ENCODE measurements around the gene MRPL38.

MRPL38 gene

DNA sequence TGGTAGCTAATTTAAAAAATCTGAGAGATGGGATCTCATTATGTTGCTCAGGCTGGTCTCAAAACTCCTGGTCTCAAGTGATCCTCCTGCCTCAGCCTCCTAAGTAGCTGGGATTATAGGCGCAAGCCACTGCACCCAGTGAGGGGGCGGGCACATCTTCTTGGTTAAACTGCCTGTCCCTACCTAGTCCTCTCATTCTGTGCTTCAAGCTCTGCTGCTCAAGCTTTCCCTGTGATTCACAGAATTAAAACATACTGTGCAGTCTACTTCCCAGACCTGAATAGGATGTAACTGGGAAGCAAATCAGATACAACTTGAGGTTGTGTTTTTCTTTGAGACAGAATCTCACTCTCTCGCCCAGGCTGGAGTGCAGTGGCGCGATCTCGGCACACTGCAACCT is 2.3 kb downstream of the MRPL38 start:
- Histone ChIP-seq H3K36me3 (ENCODE audit: insufficient read depth, low read length) (peaks cover 28% of the 10 kb centered on the region; the same call in 1 of the 2 replicates), H3K4me3 (no peak overlapping the region), H3K9me3 (ENCODE audit: low read depth, low read length) (no peaks in the 10 kb centered on the region), H3K9ac (ENCODE audit: insufficient read length) (no peak overlapping the region), H3K27ac (no peak overlapping the region)
- TF ChIP-seq EZH2 (IDR thresholded peaks at IDR 0.05) (no peak), POLR2AphosphoS5 (IDR thresholded peaks at IDR 0.05; ENCODE audit: borderline replicate concordance, low read depth, low read length) (no peak), FOXP2 (optimal IDR thresholded peaks at IDR 0.05; ENCODE audit: control extremely low read depth, extremely low read length, insufficient read depth) (no peak)
- DNase-seq (ENCODE audit: low read depth, low spot score) = no peak

GRCh38 chr17:75901727-75902126 is 3.0 kb downstream of the MRPL38 start:
- H3K9ac ChIP-seq (ENCODE audit: insufficient read length) = no peak overlapping the region
- no peak for DNase-seq (ENCODE audit: low read depth, low spot score)
- H3K27ac ChIP-seq = no peak overlapping the region
- H3K9me3 ChIP-seq (ENCODE audit: low read depth, low read length) = no peaks in the 10 kb centered on the region
- peaks cover 28% of the 10 kb centered on the region; the same call in 1 of the 2 replicates for H3K36me3 ChIP-seq (ENCODE audit: insufficient read depth, low read length)
- TF ChIP-seq POLR2AphosphoS5 (IDR thresholded peaks at IDR 0.05; ENCODE audit: borderline replicate concordance, low read depth, low read length) (no peak), FOXP2 (optimal IDR thresholded peaks at IDR 0.05; ENCODE audit: control extremely low read depth, extremely low read length, insufficient read depth) (no peak), EZH2 (IDR thresholded peaks at IDR 0.05) (no peak)
- H3K4me3 ChIP-seq = no peak overlapping the region

DNA sequence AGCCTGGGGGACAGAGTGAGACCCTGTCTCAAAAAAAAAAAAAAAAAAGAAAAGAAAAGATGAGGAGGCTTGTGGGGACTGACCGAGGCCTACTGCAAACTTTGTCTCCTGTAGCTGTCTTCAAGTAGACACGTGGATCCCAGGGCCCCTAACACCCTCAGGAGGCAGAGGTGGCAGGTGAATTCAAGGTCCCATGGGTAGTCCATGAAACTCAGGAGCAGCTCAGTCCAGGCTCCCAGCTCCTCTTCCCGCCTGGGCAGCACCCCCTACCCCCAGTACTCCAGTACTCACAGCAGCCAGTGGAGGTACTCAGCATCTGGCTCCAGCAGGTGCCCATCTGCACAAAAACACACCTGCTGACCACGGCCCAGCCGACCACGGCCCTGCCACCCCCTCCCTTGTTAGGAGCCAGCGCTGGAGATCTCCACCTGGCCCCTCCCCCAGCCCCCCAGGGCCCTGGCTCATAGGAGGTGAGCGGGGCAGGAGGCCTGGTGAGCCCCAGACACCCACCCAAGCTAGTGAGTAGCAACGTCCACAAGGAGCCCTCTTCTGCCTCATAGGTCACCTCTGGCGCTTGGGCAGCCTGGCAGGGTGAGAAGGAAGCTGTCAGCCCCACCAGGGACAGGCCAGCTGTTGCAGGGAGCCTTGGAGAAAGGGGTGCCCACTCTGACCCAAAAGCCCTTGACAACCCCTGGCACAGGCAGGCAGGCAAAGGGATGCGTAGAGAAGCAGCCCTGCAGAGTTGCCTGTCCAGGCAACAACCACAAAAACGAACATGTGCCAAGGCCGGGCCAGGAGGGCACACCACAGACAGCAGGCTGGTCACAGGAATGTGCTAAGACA is 3.8 kb downstream of the MRPL38 start:
- H3K36me3 ChIP-seq (ENCODE audit: insufficient read depth, low read length) = peaks cover 28% of the 10 kb centered on the region; the same call in 1 of the 2 replicates
- TF ChIP-seq EZH2 (IDR thresholded peaks at IDR 0.05) = no peak
- H3K27ac ChIP-seq = no peak overlapping the region
- H3K9me3 ChIP-seq (ENCODE audit: low read depth, low read length) = no peaks in the 10 kb centered on the region
- DNase-seq (ENCODE audit: low read depth, low spot score) = no peak
- H3K4me3 ChIP-seq = no peak overlapping the region
- H3K9ac ChIP-seq (ENCODE audit: insufficient read length) = no peak overlapping the region

- Histone ChIP-seq H3K27ac (no peak overlapping the region), H3K9ac (ENCODE audit: insufficient read length) (no peak overlapping the region), H3K9me3 (ENCODE audit: low read depth, low read length) (no peaks in the 10 kb centered on the region), H3K4me3 (no peak overlapping the region), H3K36me3 (ENCODE audit: insufficient read depth, low read length) (peaks cover 28% of the 10 kb centered on the region; the same call in 1 of the 2 replicates)
- DNase-seq (ENCODE audit: low read depth, low spot score) = no peak
- no peak for TF ChIP-seq EZH2 (IDR thresholded peaks at IDR 0.05)
- TF ChIP-seq POLR2AphosphoS5 (IDR thresholded peaks at IDR 0.05; ENCODE audit: borderline replicate concordance, low read depth, low read length) = no peak
- TF ChIP-seq FOXP2 (optimal IDR thresholded peaks at IDR 0.05; ENCODE audit: control extremely low read depth, extremely low read length, insufficient read depth) = no peak
Measured at GRCh38 chr17:75899767-75900468, 4.8 kb downstream of the MRPL38 start.

DNA sequence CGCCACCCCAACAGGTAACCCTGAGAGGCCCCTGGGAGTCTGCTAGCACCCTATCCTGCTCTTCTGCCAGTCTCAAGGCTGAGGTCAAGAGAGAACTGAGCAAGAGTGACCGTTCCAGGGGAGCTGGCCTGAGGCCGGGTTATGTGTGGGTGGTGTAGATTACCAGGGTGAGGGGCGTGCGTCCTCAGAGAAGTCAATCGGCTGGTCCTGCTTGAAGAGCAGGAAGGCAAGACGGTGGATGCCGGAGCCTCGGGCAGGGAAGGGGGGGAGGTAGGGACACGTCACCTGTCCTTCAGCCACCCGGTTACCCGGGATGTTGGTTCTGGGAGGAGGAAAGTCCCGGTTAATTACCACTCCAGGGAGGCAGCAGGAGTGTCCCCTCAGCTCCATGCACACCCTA is 5.3 kb downstream of the MRPL38 start:
- no peak for DNase-seq (ENCODE audit: low read depth, low spot score)
- no peak overlapping the region for H3K27ac ChIP-seq
- peaks cover 28% of the 10 kb centered on the region; the same call in 1 of the 2 replicates for H3K36me3 ChIP-seq (ENCODE audit: insufficient read depth, low read length)
- TF ChIP-seq POLR2AphosphoS5 (IDR thresholded peaks at IDR 0.05; ENCODE audit: borderline replicate concordance, low read depth, low read length) (no peak), EZH2 (IDR thresholded peaks at IDR 0.05) (no peak), FOXP2 (optimal IDR thresholded peaks at IDR 0.05; ENCODE audit: control extremely low read depth, extremely low read length, insufficient read depth) (no peak)
- H3K9ac ChIP-seq (ENCODE audit: insufficient read length) = no peak overlapping the region
- no peaks in the 10 kb centered on the region for H3K9me3 ChIP-seq (ENCODE audit: low read depth, low read length)
- no peak overlapping the region for H3K4me3 ChIP-seq

GRCh38 chr17:75898791-75899190 is 5.9 kb downstream of the MRPL38 start:
- DNase-seq (ENCODE audit: low read depth, low spot score) = no peak
- no peak overlapping the region for H3K27ac ChIP-seq
- no peaks in the 10 kb centered on the region for H3K9me3 ChIP-seq (ENCODE audit: low read depth, low read length)
- no peak overlapping the region for H3K4me3 ChIP-seq
- peaks cover 28% of the 10 kb centered on the region; the same call in 1 of the 2 replicates for H3K36me3 ChIP-seq (ENCODE audit: insufficient read depth, low read length)
- no peak overlapping the region for H3K9ac ChIP-seq (ENCODE audit: insufficient read length)
- TF ChIP-seq EZH2 (IDR thresholded peaks at IDR 0.05) (no peak), POLR2AphosphoS5 (IDR thresholded peaks at IDR 0.05; ENCODE audit: borderline replicate concordance, low read depth, low read length) (no peak), FOXP2 (optimal IDR thresholded peaks at IDR 0.05; ENCODE audit: control extremely low read depth, extremely low read length, insufficient read depth) (no peak)

GRCh38 chr17:75898065-75898464 is 6.6 kb downstream of the MRPL38 start:
- DNase-seq (ENCODE audit: low read depth, low spot score) = no peak
- TF ChIP-seq EZH2 (IDR thresholded peaks at IDR 0.05) = no peak
- peaks cover 28% of the 10 kb centered on the region; the same call in 1 of the 2 replicates for H3K36me3 ChIP-seq (ENCODE audit: insufficient read depth, low read length)
- H3K27ac ChIP-seq = peak overlapping the region; percentile 68; the same call in 1 of the 2 replicates
- no peak overlapping the region for H3K4me3 ChIP-seq
- H3K9ac ChIP-seq (ENCODE audit: insufficient read length) = no peak overlapping the region
- no peaks in the 10 kb centered on the region for H3K9me3 ChIP-seq (ENCODE audit: low read depth, low read length)

DNA sequence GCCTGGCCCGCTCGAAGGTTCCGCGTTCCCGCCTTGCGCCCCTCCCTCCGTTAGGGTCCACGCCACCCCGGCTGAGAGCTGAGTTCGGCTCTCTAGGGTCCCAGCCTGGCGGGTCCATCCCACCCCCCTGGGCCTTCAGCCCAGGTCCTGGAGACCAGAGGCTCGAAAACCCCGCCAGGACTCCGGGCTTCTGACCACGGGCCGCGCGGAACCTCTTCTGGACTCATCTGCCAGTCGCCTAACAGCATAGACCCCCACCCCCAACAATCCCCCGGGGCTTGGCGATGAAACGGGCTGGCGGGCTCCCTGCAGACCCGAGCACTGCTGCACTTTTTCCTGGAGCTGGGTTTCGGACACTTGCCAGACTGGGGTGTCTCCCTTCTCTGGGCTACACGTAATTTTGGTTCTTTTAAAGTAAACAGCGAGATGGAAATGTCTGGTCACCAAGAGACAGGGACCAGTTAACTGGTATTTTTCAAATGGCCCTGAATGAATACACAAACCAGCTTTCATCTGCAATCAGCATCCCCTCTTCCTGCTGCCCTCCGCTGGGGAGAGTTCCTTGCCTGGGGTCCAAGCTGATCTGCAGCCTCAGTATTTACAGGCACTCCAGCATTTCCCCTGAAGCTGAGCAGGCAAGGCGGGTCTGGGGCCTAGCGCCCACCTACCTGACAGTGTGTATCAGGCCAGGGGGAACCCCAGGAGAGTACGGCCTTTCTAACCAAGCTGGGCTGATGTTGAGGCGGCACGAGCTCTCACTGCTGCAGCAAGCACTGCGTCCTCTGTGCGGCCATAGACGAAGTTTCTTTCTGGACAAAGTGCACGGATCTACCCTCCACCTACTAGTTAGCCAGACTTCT is 7.3 kb downstream of the MRPL38 start:
- no peak for DNase-seq (ENCODE audit: low read depth, low spot score)
- Histone ChIP-seq H3K4me3 (peak overlapping the region; percentile 91), H3K9ac (ENCODE audit: insufficient read length) (peak overlapping the region; percentile 88), H3K9me3 (ENCODE audit: low read depth, low read length) (no peaks in the 10 kb centered on the region), H3K27ac (peak overlapping the region; percentile 68), H3K36me3 (ENCODE audit: insufficient read depth, low read length) (peaks cover 28% of the 10 kb centered on the region; the same call in 1 of the 2 replicates)
- TF ChIP-seq EZH2 (IDR thresholded peaks at IDR 0.05) (no peak), FOXP2 (optimal IDR thresholded peaks at IDR 0.05; ENCODE audit: control extremely low read depth, extremely low read length, insufficient read depth) (no peak), POLR2AphosphoS5 (IDR thresholded peaks at IDR 0.05; ENCODE audit: borderline replicate concordance, low read depth, low read length) (no peak)
